ENCODE results near the gene ABR.

ABR gene

GRCh38 chr17:1111599-1112443 lies 68.0 kb downstream of the ABR start:
- no peak for DNase-seq (ENCODE audit: insufficient read length, low spot score)
- no peak for FAIRE-seq
- TF ChIP-seq POU2F2 (IDR thresholded peaks at IDR 0.05; ENCODE audit: low read depth, low read length) (no peak), TAF1 (IDR thresholded peaks at IDR 0.05; ENCODE audit: low read depth, low read length) (no peak), PAX5 (IDR thresholded peaks at IDR 0.05; ENCODE audit: insufficient read depth, low read length, severe bottlenecking) (no peak), POLR2AphosphoS5 (IDR thresholded peaks at IDR 0.05; ENCODE audit: low read depth, low read length) (no peak), SPI1 (IDR thresholded peaks at IDR 0.05; ENCODE audit: low read depth, low read length) (no peak)

DNA sequence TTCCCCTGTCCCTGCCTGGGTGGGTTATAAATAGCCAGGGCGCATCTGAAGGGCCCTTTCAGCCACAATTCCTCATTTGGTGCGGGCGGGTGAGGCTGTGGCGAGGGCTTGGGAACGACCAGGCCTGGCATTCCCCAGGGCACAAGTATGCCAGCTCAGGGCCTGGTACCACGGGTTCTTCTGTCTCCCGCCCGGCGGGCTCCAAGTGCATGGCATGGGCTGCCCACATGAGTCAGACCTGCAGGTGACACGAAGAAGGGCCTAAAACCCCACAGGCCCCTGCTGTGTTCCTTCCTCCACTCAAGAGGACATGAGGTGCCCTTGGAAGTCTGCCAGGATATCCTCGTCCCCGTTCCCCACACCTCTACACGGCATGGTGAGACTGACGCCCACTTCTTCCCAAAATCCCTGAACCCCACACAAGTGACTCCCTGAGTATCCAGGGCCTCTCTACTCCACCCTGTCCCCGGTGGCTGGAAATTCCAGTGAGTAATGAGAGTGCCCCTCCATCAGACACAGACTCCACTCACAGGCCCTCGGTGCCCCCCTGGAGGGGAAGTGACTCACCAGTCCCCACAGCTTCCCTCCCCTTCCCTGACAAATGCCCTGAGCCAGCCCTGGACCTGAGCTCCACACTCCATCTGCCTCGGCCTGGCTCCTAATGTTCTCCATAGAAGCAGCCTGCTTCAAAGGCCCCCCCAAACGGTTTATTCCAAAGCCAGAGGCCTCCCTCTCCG lies 68.8 kb downstream of the ABR start:
- FAIRE-seq (no peak), DNase-seq (ENCODE audit: insufficient read length, low spot score) (no peak)
- no peak for TF ChIP-seq POU2F2 (IDR thresholded peaks at IDR 0.05; ENCODE audit: low read depth, low read length)
- no peak for TF ChIP-seq TAF1 (IDR thresholded peaks at IDR 0.05; ENCODE audit: low read depth, low read length)
- TF ChIP-seq SPI1 (IDR thresholded peaks at IDR 0.05; ENCODE audit: low read depth, low read length), result no peak
- no peak for TF ChIP-seq PAX5 (IDR thresholded peaks at IDR 0.05; ENCODE audit: insufficient read depth, low read length, severe bottlenecking)
- no peak for TF ChIP-seq POLR2AphosphoS5 (IDR thresholded peaks at IDR 0.05; ENCODE audit: low read depth, low read length)
- no peak for TF ChIP-seq POLR2A (IDR thresholded peaks at IDR 0.05; ENCODE audit: low read depth, low read length)

GRCh38 chr17:1110541-1110861 lies 69.3 kb downstream of the ABR start:
- FAIRE-seq, result no peak

GRCh38 chr17:1109606-1110540 lies 69.9 kb downstream of the ABR start:
- DNase-seq (ENCODE audit: insufficient read length, low spot score) (peak; percentile 67), FAIRE-seq (no peak)
- TF ChIP-seq TAF1 (IDR thresholded peaks at IDR 0.05; ENCODE audit: low read depth, low read length) (no peak), POLR2AphosphoS5 (IDR thresholded peaks at IDR 0.05; ENCODE audit: low read depth, low read length) (no peak), POLR2A (IDR thresholded peaks at IDR 0.05; ENCODE audit: low read depth, low read length) (no peak), SPI1 (IDR thresholded peaks at IDR 0.05; ENCODE audit: low read depth, low read length) (no peak), POU2F2 (IDR thresholded peaks at IDR 0.05; ENCODE audit: low read depth, low read length) (no peak), PAX5 (IDR thresholded peaks at IDR 0.05; ENCODE audit: insufficient read depth, low read length, severe bottlenecking) (no peak)

More at GRCh38 chr17:1110541-1110861, 69.3 kb downstream of the ABR start:
- DNase-seq (ENCODE audit: insufficient read length, low spot score), result no peak
- TF ChIP-seq POLR2A (IDR thresholded peaks at IDR 0.05; ENCODE audit: low read depth, low read length) (no peak), SPI1 (IDR thresholded peaks at IDR 0.05; ENCODE audit: low read depth, low read length) (no peak), POLR2AphosphoS5 (IDR thresholded peaks at IDR 0.05; ENCODE audit: low read depth, low read length) (no peak), PAX5 (IDR thresholded peaks at IDR 0.05; ENCODE audit: insufficient read depth, low read length, severe bottlenecking) (no peak), POU2F2 (IDR thresholded peaks at IDR 0.05; ENCODE audit: low read depth, low read length) (no peak), TAF1 (IDR thresholded peaks at IDR 0.05; ENCODE audit: low read depth, low read length) (no peak)

GRCh38 chr17:1108765-1109605 lies 70.8 kb downstream of the ABR start:
- no peak for TF ChIP-seq POU2F2 (IDR thresholded peaks at IDR 0.05; ENCODE audit: low read depth, low read length)
- TF ChIP-seq PAX5 (IDR thresholded peaks at IDR 0.05; ENCODE audit: insufficient read depth, low read length, severe bottlenecking), result no peak
- no peak for TF ChIP-seq SPI1 (IDR thresholded peaks at IDR 0.05; ENCODE audit: low read depth, low read length)
- TF ChIP-seq POLR2A (IDR thresholded peaks at IDR 0.05; ENCODE audit: low read depth, low read length), result no peak
- no peak for TF ChIP-seq POLR2AphosphoS5 (IDR thresholded peaks at IDR 0.05; ENCODE audit: low read depth, low read length)
- FAIRE-seq, result peak; percentile 33
- DNase-seq (ENCODE audit: insufficient read length, low spot score), result peak; percentile 73

- FAIRE-seq (peak; percentile 13), DNase-seq (ENCODE audit: insufficient read length, low spot score) (no peak)
- TF ChIP-seq SPI1 (IDR thresholded peaks at IDR 0.05; ENCODE audit: low read depth, low read length), result no peak
- TF ChIP-seq POU2F2 (IDR thresholded peaks at IDR 0.05; ENCODE audit: low read depth, low read length), result no peak
- no peak for TF ChIP-seq TAF1 (IDR thresholded peaks at IDR 0.05; ENCODE audit: low read depth, low read length)
- TF ChIP-seq PAX5 (IDR thresholded peaks at IDR 0.05; ENCODE audit: insufficient read depth, low read length, severe bottlenecking), result no peak
- no peak for TF ChIP-seq POLR2A (IDR thresholded peaks at IDR 0.05; ENCODE audit: low read depth, low read length)
- no peak for TF ChIP-seq POLR2AphosphoS5 (IDR thresholded peaks at IDR 0.05; ENCODE audit: low read depth, low read length)
Measured at GRCh38 chr17:1108478-1108764, 71.4 kb downstream of the ABR start.

- no peak for DNase-seq (ENCODE audit: insufficient read length, low spot score)
- TF ChIP-seq POLR2AphosphoS5 (IDR thresholded peaks at IDR 0.05; ENCODE audit: low read depth, low read length), result no peak
- TF ChIP-seq TAF1 (IDR thresholded peaks at IDR 0.05; ENCODE audit: low read depth, low read length), result no peak
- TF ChIP-seq SPI1 (IDR thresholded peaks at IDR 0.05; ENCODE audit: low read depth, low read length), result no peak
- no peak for TF ChIP-seq PAX5 (IDR thresholded peaks at IDR 0.05; ENCODE audit: insufficient read depth, low read length, severe bottlenecking)
- TF ChIP-seq POU2F2 (IDR thresholded peaks at IDR 0.05; ENCODE audit: low read depth, low read length), result no peak
- TF ChIP-seq POLR2A (IDR thresholded peaks at IDR 0.05; ENCODE audit: low read depth, low read length), result no peak
- no peak for FAIRE-seq
Measured at GRCh38 chr17:1107777-1108477, 71.9 kb downstream of the ABR start.

Measured in GM12891 (cell line).